Fibroblast of mammary gland (primary cell): ENCODE data around the gene ZNF511.

Source experiments
- DNase-seq: peaks from one replicate; pipeline ENCODE4 v3.0.0-alpha.2; 2010; ENCODE audit warnings: low read depth
- H3K4me3 ChIP-seq: 2 replicates; pipeline ENCODE4 v1.5.1; 2011; ENCODE audit warnings: low read depth, mild to moderate bottlenecking, low read length, moderate library complexity; ENCODE audit not compliant: control insufficient read depth
- TF ChIP-seq, protein P1 (sequence below): conservative IDR thresholded peaks from 2 replicates; pipeline ENCODE4 v1.5.1; 2011; ENCODE audit warnings: low read depth, low read length, inconsistent platforms; ENCODE audit not compliant: control insufficient read depth, insufficient read depth

ZNF511 gene

DNA sequence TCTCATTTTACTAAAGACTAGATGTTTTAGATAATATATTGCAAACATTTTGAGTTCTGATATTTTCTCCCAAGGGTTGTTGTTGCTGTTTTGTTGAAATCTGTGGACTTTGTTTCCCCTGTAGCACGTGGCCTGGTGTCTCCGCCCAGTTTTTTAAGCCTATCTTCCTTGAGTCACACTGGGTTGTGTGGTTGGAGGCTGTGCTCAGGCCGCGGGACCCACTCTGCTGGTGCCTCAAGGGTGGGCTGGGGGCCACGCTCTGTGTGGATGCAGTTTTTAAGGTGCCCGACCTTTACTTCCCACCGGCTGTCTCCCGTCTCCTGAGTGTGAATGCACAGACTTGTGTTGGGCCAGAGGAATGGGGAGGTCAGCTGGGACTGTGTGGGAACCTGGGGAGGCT lies 34.2 kb downstream of the ZNF511 start:
- no peak overlapping the region for H3K4me3 ChIP-seq
- TF ChIP-seq, protein P1, sequence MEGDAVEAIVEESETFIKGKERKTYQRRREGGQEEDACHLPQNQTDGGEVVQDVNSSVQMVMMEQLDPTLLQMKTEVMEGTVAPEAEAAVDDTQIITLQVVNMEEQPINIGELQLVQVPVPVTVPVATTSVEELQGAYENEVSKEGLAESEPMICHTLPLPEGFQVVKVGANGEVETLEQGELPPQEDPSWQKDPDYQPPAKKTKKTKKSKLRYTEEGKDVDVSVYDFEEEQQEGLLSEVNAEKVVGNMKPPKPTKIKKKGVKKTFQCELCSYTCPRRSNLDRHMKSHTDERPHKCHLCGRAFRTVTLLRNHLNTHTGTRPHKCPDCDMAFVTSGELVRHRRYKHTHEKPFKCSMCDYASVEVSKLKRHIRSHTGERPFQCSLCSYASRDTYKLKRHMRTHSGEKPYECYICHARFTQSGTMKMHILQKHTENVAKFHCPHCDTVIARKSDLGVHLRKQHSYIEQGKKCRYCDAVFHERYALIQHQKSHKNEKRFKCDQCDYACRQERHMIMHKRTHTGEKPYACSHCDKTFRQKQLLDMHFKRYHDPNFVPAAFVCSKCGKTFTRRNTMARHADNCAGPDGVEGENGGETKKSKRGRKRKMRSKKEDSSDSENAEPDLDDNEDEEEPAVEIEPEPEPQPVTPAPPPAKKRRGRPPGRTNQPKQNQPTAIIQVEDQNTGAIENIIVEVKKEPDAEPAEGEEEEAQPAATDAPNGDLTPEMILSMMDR: no peak
- no peak for DNase-seq

DNA sequence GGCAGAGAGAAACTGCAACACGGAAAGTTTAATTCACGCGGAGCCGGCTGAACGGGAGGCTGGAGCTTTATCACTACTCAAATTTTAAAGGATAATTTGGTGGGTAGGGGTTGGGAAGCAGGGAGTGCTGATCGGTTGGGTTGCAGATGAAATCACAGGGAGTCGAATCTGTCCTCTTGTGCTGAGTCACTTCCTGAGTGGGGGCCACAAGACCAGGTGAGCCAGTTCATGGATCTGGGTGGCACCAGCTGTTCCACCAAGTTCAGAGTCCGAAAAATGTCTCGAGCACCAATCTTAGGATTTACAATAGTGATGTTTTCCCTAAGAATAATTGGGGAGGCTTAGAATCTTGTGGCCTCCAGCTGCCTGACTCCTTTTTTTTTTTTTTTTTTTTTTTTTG lies 34.8 kb downstream of the ZNF511 start:
- DNase-seq: no peak
- TF ChIP-seq, protein P1: no peak
- H3K4me3 ChIP-seq: no peak overlapping the region

DNA sequence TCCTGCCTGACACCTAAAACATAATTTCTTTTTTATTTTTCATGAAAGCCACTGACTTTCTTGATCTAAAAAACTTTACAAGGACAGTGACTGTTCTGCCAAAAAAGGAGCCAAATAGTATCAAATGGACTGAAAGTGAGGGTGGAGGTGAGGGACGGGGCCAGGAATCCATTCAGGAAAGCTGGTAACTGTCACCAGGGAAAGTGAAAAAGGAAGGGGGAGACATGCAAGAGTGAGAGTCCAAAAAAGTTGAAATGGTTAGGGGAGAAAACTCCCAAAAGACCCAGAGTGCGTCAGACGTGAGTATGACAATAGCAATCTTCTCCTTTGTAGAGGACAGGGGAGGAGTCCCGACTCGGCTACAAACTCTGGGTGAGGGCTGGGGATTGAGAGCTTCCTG lies 35.5 kb downstream of the ZNF511 start:
- TF ChIP-seq, protein P1: no peak
- no peak for DNase-seq
- H3K4me3 ChIP-seq: no peak overlapping the region

DNA sequence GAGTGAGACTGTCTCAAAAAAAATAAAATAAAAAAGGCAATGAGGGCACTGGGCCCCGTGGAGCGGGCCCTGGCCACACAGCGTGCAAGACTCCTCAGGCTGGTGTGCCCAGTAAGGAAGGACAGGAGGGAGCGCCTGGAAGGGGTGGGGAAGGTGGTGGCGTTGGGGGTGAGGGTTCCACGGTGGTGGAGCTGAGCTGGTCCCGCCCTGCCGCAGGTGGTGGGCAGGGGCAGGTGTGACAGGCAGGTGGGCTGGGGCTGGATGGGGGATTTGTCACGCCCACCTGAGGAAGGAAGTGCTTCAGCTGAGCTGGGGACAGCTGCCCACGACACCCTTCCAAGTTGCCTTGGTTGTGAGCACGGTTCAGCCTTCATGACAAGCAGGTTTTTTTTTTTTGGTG lies 37.7 kb downstream of the ZNF511 start:
- TF ChIP-seq, protein P1: no peak
- DNase-seq: no peak
- H3K4me3 ChIP-seq: no peak overlapping the region

DNA sequence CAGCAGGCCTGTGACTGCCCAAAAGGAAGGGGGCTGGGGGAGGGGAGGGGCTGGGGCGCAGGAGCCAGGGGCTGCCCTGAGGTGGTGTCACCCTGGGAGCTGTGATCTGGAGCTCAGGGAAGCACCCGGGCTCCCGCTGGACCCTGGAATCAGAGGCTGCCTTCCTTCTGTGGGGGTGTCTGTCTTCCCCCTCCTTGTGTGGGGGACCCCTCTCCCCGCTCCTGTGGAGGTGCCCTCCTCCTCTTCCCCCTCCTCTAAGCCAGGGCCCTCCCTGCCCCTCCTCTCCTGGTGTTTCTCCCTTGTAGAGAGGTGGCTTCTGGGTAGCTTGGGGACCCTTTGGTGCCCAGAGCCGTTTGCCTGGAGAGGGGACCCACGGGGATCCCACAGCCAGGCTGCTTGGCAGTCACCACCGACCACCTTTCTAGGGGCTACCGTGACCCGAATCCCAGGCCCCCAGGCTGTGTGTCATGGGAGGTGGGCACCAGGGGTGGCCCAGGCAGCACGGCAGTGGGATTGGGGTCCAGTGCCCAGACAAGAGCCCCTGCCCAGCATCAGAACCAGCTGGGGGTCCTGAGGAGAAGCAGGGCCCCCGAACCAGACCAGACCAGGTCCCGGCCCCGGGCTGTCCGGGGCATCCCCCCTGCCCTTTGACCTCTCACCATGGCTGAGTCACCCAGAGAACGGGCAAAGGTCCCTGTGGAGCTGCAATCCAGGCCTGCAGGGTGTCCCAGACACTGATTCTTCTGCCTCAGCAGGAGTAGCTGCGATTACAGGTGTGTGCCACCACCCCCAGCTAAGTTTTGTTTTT lies 39.2 kb downstream of the ZNF511 start:
- TF ChIP-seq, protein P1: no peak
- no peak for DNase-seq
- no peak overlapping the region for H3K4me3 ChIP-seq

DNA sequence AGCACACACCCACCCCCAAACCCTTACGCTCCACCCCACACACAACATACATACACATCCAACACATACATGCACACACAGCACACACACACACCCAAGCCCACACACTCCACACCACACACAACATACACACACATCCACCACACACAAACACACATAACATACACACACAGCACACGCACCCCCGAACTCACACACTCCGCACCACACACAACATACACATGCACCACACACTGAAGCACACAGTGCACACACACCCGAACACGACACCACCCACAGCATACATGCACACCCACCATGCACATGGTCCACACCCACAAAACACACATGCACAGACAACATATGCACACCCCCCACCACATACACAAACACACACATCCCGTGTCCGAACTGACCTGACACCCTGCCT lies 40.5 kb downstream of the ZNF511 start:
- TF ChIP-seq, protein P1: no peak
- H3K4me3 ChIP-seq: no peak overlapping the region
- no peak for DNase-seq
